Prostate gland (tissue), 2 donors: ENCODE data around the gene RNF25.

Source experiments
- POLR2A ChIP-seq: fragments of 450-650 bp; IDR thresholded peaks from one replicate; pipeline ENCODE4 v1.6.1; 2016; ENCODE audit warnings: antibody characterized with exemption, mild to moderate bottlenecking
- POLR2AphosphoS5 ChIP-seq: sonication (generic); formaldehyde crosslinking; IDR thresholded peaks from one replicate; pipeline ENCODE4 v1.6.1; 2017; ENCODE audit warnings: antibody characterized with exemption
- TF ChIP-seq, protein P1 (sequence below), 4 experiments: fragments of 200-600 bp in 2 of 4; fragments of 450-650 bp in 2 of 4; sonication (generic) in 2 of 4; IDR thresholded peaks; 1 replicate in 3 of 4; 2 replicates in 1 of 4; pipeline ENCODE4 v1.5.1; 2016 to 2019; ENCODE audit warnings: antibody characterized with exemption in 4 of 4, mild to moderate bottlenecking in 2 of 4, moderate library complexity in 2 of 4

DNA sequence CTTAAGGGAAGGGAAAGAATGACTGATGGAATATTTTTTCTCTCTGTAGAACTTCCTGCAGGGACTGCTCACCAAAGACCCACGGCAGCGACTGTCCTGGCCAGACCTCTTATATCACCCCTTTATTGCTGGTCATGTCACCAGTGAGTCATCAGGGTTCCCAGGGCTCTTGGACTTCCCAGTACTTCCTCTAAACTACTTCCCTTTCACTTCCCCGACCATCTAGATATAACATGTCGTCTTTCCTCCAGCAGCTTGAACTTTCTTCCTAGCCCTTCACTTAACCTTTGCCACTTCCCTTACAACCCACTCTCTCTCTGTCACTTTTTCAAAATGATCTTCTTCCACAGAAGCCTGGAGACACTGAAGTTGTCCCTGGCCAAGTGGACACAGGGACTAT lies 7.3 kb upstream of the RNF25 start:
- TF ChIP-seq POLR2A = no peak
- TF ChIP-seq, protein P1, sequence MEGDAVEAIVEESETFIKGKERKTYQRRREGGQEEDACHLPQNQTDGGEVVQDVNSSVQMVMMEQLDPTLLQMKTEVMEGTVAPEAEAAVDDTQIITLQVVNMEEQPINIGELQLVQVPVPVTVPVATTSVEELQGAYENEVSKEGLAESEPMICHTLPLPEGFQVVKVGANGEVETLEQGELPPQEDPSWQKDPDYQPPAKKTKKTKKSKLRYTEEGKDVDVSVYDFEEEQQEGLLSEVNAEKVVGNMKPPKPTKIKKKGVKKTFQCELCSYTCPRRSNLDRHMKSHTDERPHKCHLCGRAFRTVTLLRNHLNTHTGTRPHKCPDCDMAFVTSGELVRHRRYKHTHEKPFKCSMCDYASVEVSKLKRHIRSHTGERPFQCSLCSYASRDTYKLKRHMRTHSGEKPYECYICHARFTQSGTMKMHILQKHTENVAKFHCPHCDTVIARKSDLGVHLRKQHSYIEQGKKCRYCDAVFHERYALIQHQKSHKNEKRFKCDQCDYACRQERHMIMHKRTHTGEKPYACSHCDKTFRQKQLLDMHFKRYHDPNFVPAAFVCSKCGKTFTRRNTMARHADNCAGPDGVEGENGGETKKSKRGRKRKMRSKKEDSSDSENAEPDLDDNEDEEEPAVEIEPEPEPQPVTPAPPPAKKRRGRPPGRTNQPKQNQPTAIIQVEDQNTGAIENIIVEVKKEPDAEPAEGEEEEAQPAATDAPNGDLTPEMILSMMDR (IDR thresholded peaks at IDR 0.05) = no peak
- TF ChIP-seq POLR2AphosphoS5 = no peak
